ENCODE data around the gene NSF. TPM values are rescaled to one million over a fixed set of nuclear protein-coding genes. Genes with fewer than 3 reads are reported as not detected.
"Not testable (repeated sequence)": the region's sequence is repeated elsewhere in the genome, so short reads cannot be mapped to it uniquely, and the experiment has no call there.

Gene NSF
- total RNA-seq, 1 experiment from 2014 or later: 24.2 TPM

DNA sequence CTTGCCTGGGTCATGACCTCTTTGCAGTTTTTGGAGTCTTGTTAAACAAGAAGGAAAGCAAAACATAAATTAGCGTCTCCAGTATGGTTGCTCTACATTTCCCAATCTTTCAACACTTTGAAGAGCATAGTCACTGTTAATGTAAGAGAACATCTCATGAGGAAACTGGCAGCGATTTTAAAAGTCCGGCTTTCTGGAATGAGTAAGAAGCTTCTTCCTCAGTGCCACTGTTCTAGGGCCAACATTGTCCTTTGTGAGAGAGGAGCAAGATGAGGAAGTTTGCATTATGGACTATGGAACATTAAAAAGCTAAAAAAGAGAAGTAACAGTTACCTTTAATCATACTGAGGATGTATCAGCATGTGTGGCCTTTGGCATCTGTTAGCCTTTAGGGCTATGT is 154.9 kb downstream of the NSF start:
- no peak for DNase-seq (ENCODE audit: extremely low read depth, low read depth)

DNA sequence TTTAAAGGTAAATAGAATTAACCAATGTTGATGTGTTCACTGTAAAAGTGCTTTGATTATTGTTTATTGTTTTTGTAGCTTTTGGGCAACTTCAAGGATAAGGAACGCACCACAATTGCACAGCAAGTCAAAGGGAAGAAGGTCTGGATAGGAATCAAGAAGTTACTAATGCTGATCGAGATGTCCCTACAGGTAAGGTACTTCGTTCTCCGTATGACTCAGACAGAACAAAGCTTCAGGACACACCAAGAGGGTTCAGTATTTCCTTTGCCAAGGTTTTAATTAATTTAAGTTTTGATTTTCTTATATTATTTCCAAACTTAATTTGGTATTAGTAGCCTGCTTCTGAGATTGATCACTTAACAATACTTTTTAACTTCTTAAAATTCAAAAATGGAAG is 161.0 kb downstream of the NSF start:
- no peak for DNase-seq (ENCODE audit: extremely low read depth, low read depth)

DNA sequence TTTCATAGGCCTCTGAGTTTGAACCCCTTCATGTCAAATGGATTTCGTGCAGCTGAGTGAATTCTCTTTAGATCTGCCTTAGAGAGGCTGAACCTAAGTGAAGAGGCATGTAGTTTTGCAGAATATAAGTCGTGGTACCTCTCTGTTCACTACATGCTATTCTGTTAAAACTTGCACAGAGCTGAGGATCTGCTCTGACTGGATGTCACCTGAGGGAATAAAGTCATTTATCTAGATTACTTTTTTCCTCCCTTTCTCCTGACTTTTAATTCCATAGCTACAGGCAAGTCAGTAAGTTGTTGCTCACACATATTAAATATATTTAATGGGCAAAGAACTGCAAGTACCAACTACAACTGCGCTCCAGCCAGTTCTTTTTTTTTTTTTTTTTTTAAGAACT is 163.3 kb downstream of the NSF start:
- DNase-seq (ENCODE audit: extremely low read depth, low read depth): no peak

DNA sequence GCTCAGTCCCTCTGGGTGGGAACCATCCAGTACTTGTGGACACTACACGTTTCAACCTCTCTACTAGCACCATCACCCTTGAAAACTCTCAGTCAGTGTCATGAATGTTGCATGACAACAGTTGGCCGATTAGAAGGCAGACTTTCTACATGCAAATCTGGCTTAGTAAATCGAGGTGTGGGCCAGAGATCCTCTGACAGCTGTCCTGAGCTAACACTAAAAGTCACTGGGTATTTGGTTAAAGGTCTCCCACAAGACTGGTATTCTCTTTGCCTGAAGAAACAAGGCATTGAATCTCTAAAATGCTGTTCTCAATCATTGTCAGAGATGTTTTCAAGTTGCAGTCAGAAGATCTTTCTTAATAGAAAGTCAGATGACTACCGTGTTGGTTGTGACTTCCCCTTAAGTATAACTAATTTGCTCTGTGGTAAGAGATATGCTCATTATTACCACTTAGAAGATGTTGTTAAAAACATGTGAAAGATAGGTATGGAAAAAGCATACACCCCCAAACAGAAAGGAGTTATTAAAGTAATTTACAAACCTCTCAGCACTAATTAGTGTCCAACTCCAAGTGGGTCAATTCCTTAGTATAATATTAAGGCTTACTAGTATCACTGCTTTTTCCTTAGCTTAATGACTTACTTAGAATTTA is 165.7 kb downstream of the NSF start:
- DNase-seq (ENCODE audit: extremely low read depth, low read depth): no peak

DNA sequence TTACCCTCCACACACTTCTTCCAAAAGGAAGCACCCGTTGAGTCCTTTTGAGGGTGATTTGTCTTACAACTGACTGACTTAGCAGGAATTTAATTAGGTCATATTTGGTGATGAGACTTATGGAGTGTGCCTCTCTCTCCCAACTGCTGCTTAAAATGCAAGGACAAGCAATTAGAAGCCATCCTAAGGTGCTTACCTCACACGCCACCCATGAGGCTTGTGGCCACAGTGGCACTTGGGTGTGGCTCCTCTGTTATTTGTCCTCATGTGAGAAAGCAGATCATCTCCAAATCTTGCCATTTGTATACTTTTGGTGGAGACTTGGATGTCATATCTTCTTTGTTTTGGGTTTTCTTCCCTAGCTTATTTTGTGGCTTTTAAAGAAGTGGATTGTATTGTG is 166.4 kb downstream of the NSF start:
- DNase-seq (ENCODE audit: extremely low read depth, low read depth): no peak

DNA sequence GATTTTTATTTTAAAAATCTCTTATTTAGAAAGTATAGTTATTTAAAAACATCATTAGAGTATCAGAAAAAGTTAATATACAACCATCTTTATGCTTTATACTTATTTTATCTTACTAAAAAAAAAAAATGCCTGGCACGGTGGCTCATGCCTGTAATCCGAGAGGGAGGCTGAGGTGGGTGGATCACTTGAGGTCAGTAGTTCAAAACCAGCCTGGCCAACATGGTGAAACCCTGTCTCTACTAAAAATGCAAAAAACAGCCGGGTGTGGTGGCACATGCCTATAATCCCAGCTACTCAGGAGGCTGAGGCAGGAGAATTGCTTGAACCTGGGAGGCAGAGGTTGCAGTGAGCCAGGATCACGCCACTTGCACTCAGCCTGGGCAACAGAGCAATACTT is 167.1 kb downstream of the NSF start:
- not testable (repeated sequence) for DNase-seq (ENCODE audit: extremely low read depth, low read depth)

DNA sequence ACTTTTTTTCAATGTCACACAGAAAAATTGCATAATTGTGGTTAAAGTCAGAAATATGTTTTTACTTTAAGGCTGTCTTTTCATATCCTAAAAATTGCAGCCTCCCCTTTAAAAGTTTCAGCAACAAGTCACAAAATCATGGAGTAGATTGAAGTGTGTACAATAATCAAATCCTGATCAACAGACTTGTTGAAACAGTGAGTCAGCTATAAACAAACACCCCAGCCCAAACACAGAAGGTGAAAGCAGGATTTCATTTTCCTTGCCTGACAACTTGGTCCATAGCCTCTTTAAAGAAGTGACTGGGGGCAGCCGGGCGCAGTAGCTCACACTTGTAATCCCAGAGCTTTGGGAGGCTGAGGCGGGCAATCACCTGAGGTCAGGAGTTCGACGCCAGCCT is 168.1 kb downstream of the NSF start:
- DNase-seq (ENCODE audit: extremely low read depth, low read depth): peak; percentile 9

DNA sequence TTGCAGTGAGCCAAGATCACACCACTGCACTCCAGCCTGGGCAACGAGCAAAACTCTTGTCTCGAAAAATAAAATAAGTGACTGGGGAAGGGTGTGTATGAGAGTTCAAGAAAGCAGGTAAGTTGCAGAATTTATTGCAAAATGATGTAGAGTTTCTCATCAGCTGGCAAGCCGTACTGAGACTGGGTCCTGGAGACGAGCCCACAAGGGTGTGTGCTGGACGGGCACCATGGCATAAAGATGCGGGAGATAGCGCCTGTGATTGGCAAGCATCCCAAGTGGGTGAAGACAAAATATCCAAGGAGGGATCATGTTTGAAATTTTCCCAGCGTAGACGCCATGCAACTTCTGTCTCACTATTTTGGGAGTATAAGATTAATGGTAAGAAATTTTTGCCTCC is 168.7 kb downstream of the NSF start:
- DNase-seq (ENCODE audit: extremely low read depth, low read depth): no peak

DNA sequence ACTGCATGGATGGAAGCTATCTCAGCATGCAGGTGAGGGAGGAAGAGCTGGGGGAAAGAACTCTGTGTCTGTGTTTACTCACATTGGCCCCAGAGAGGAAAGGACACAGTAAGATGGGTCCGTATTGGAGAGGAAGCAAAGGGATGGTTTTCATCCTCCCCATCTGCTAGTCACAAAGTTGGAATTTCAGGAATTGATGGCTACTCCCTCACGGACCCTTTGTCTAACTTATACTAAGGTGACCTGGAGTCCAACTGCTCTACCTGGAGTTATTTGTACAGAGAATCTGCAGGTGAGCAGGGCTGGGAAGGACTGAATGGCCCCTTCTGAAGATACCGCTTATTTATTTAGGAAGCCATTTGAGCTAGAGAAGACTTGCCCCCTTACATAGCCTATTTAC is 172.9 kb downstream of the NSF start:
- DNase-seq (ENCODE audit: extremely low read depth, low read depth): no peak

DNA sequence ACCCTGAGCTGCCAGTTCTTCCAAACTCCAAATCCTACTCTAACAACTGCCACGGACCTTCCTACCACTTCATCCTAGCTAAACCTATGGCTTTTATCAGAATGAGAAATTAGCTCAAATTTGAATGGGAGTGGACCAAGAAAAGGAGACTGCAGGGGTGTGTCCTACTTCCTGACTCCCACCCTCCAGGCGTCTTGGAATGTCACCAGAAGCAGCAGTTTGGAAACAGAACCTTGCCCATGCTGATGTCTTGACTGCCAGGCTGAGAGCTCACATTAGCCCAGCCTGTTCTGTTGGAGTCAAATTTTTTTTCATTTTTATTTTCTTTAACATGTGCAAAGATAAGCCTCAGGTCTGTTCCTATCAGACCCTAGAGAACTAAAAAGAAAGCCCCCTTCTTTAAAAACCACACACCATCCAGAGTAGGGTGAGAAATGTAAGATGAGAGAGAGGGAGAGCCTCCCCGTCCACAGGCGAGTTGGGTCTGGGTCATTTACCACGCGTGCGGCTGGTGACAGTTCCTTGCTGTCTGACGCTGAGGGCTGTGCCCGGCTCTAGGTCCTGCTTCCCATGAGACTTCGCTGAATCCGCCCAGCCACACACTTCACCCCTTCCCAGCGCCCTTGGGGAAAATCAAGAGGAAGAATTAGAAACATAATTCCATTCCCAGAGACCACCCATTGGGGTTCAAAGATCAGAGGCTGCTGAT is 173.7 kb downstream of the NSF start:
- DNase-seq (ENCODE audit: extremely low read depth, low read depth): no peak

DNA sequence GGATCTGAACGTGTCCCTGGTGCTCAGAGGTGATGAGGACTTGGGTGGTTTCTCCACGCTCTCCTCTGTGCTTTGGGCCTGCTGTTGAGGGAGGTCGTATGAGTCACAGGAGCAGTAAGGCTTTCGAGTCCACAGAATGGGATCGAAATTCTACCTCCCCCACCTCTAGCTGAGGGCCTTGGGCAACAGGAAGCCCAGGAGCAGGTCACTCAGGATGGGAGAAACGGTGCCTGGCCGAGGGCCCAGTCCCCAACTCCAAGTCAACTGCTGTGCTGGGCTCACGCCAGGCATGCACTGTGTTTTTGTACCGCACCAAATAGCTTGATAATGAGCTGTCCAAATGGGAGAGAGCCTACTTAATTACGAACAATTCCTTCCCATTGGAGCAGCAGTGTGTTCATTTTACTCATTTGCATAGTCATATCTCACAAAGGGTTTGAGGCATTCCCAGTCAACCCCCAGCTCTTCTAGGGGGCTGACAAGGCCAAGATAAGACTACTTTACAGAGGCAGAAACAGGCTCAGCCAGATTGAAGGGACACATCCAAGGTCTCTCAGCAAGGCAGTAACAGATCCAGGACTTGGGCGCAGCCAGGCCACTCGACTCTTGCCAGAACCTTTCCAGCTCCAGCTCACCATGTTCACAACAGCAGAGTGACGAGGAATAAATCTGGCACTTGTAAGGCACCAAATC is 174.4 kb downstream of the NSF start:
- DNase-seq (ENCODE audit: extremely low read depth, low read depth): no peak

DNA sequence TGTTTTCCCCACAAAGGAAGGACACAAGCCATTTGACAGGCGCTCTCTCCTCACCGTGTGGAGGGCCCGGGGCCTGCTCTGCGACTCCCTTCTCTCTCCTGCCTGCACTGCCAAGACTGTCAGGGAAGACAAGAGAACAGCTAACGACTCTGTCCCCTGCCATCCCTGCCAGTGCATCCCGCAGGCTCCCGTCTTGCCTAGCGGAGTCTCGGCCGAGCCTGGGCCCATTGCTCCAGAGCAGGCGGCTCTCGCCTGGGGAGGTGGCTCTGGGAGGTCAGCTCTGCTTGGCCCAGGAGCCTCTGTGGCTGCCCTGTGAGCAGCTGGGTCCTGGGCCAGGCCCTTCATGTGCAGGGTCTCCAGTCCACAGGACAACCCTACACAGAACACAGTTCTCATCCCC is 175.0 kb downstream of the NSF start:
- DNase-seq (ENCODE audit: extremely low read depth, low read depth): no peak

DNA sequence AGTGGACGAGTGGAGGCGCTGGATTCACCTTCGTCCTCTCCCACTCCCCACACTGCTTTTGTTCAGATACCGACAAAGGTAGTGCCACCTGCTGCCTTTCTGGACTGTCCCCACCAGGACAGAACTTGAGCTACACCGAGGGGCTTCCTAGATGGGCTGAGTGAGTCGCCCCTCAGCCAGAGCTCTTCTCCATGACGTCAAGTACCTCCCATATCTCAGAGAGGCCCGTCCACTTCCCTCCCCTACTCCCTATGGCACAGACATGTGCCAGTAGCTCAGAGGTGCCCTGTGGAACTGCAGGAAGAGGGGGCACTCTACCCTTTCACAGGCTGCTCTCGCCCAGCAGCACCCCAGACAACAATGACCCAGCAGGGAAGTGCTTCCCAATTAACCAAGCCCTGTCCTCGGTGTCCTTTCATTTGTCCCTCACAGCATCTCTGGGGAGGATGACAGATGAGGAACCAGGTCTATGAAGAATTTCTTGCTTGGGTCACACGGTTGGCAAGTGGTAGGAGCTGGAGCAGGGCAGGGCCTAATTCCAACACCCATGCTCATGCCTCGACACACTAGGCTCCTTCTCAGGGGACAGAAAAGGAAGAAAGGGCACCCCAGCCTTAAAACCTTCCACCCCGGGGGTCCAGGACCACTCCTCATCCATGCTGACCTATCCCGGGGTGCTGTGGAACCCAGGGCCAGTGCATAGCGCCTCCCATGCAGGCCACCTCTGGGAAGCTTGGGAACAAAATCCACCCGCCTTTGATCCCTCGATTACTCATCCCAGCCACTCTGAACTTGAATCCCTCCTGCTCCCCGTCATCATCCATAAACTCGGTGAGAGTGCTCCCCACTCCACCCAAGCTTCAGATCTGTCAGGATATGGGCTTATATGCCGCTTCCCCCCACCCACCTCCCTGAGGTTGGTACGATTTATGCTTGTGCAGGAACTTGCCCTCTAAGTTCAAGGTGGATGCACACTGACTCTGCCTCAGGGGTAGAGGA is 176.3 kb downstream of the NSF start:
- DNase-seq (ENCODE audit: extremely low read depth, low read depth): no peak

DNA sequence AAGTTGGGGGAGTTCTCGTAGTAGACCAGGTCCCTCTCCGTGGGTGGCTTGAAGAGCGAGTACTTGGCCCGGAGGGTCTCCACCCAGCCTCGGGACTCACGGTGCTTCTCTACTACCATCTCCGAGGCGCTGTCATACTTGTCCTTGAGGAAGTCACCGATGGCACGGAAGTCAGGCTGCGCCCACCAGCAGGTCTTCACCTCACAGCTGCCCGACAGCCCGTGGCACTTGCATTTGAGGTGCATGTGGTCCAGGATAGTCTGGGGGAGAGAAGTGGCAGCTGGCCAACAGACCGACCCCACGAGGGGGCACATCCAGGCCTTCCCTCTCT is 178.0 kb downstream of the NSF start:
- no peak for DNase-seq (ENCODE audit: extremely low read depth, low read depth)

DNA sequence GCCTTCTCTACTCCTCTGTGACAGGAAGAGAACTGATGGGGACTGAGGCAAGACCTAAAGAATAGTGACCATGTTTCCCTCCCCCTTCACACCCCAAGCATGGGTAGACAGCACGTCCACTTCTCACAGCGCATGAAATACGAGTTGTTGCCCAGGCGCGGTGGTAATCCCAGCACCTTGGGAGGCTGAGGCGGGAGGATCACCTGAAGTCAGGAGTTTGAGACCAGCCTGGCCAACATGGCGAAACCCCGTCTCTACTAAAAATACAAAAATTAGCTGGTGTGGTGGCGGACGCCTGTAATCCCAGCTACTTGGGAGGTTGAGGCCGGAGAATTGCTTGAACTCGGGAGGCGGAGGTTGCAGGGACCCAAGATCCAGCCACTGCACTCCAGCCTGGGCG is 178.4 kb downstream of the NSF start:
- not testable (repeated sequence) for DNase-seq (ENCODE audit: extremely low read depth, low read depth)

DNA sequence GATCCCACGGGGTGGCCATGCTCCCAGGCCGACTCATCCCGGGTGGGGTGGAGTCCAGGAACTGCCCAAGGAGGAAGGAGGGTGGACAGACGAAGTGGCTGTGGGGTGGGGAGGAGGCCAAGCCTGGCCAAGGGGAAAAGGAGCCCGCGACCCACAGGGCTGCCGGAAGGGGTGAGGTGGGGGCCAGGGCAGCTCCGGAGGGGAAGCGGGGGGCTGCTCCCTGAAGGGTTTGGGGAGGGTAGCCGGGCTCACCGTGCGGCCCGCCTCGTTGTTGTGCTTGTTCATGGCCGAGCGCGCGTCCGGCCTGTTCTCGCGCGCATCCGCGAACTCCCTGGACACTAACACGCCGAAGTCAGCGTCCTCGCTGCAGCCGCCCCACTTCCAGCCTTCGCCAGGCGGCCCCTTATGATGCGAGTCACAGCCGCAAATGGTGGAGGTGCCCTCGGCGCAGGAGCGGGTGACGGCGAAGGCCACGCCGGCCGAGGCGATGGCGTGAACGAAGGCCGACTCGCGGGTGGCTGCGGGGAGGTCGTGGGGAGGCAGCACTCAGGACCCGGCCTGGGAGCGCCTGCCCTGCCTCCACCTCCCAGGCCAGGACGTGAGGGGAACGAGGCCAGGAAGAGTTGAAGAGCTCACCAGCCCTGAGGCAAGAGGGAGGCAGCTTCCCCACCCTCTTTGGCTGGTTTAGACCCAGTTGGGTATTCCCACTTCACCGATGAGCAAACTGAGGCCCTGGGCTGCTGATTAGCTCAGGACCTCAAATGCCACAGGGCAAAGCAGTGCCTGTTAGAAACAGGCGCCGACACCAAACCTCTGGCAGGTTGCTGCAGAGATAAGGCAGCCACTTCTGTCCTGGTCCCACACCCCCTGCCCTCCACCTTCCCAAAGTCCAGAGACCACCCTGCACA is 179.3 kb downstream of the NSF start:
- DNase-seq (ENCODE audit: extremely low read depth, low read depth): no peak

DNA sequence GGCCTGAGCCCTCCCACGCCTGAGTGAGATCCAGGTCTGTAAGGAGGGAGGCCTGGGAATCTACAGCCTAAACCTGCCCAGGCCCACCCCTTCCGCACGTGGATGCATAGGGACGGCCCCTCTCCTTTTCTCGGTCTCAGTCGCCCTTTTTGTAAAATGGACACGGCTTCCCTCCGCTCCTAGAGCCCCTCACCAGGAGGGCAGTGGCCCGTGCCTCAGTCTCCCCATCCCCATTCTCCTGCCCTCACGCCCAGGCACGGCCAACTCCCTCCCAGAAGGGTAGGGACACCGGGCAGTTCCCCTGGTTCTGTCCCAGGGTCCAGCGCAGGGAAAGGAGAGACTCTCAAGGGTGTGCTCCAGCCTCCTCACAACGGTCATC is 180.0 kb downstream of the NSF start:
- no peak for DNase-seq (ENCODE audit: extremely low read depth, low read depth)

DNA sequence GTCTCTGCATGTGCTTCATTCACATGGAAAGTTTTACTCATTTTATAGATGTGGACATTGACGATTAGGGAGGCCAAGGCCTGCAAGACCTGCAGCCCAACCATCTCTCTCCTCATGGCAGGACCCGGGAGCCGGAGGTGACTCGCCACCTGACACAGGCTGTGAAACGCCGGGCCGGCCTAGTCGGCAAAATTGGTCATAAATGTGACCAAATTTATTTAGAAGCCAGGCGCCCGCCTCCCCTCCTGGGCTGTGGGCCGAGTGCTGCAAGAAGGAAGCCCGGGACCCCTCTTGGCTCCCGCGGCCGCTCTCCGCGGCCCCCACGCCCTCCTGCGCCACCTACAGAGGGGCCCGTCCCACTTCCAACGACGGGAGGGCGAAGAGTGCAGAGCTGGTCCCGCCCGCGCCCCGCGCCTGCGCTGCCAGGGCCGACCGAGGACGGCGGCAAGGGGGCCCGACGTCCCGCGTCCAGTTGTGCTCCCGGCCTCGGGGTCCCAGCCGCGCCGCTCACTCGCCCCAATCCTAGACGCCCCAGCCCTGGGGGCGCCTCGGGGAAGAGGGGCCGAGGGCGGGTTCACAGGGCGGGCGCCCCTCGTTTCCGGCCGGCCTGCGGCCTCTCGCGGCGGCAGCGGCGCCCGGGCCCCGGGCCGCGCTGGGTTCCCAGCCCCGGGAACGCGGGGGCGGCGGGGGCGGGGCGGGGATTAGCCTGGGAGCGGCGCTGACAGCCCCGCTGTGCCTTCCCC is 180.5 kb downstream of the NSF start:
- DNase-seq (ENCODE audit: extremely low read depth, low read depth): peak; percentile 30
